ENCODE data around the gene CCDC51. TPM values are rescaled to one million over a fixed set of nuclear protein-coding genes. Genes with fewer than 3 reads are reported as not detected.

Gene CCDC51
- total and polyA plus RNA-seq, 9 of the 15 experiments (the other 6 are each of a cell fraction or from before 2014, with no cell fraction given): 6.5 to 18.6 (median 15.7) TPM

GRCh38 chr3:48425281-48425812 lies 14.6 kb downstream of the CCDC51 start (continued):
- TF ChIP-seq, protein P1, sequence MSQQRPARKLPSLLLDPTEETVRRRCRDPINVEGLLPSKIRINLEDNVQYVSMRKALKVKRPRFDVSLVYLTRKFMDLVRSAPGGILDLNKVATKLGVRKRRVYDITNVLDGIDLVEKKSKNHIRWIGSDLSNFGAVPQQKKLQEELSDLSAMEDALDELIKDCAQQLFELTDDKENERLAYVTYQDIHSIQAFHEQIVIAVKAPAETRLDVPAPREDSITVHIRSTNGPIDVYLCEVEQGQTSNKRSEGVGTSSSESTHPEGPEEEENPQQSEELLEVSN (IDR thresholded peaks at IDR 0.05; ENCODE audit: borderline replicate concordance in 1 of 2, extremely low read depth in 1 of 2, insufficient read depth in 1 of 2, insufficient read length in 1 of 2, low read depth in 1 of 2, low read length in 1 of 2, poor library complexity in 1 of 2, severe bottlenecking in 1 of 2): peak; percentile 67 to 88
- TF ChIP-seq L3MBTL2 (IDR thresholded peaks at IDR 0.05): peak; percentile 52
- peak; percentile 47; the same call in 1 of the 2 replicates for TF ChIP-seq MAX (CRISPR knock-in tag; IDR thresholded peaks at IDR 0.05)

DNA sequence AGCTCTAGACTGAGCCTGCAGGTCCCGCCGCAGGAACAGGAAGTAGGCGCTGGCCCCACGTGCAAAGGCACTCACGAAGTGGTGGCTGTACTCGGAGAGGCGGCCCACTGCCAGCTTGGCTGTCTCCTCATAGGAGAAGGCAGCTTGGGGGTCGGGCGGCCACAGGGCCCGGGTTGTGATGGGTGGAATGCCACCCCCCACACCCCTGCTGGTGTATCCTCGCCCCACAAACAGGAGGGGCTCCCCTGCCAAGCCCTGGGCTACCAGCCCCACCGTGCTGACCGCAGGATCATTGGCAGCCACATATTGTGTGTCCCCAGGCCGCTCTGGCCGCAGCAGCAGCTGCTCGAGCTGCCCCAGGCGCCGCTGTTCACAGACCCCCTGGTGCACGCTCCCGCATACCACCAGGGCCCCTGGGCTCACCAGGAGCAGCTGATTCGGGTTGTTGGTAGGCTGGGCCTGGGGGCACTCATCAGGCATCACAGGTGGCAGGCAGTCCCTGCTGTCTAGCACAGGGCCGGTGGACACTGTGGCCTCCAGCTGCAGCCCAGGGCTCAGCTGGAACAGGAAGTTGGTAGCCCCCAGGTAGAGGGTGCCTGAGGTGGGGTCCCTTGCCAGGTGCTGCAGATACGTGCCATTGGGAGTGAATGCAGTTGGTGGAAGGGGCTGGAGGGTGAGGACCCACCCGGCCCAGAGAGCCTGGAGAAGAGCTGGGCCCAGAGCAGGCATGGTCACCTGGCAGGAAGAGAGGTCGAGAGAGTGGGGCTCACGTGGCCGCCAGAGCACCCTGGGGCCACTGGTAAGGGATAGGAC lies 15.8 kb downstream of the CCDC51 start:
- DNase-seq (ENCODE audit: extremely low read depth in 1 of 4, low spot score in 3 of 4) (no peak), FAIRE-seq (no peak), ATAC-seq (no peak)
- ChIA-PET CTCF (ENCODE audit: low intra/inter-chr PET ratio) (no interaction called here), POLR2A (interaction anchor here (0.9 to 1.4 kb wide), 2 partner anchors 12 to 22 kb away, joined by 3 to 4 read pairs; partner anchors contain the start of gene ATRIP)
- no peak overlapping the region for H3K4me3 ChIP-seq
- no peak overlapping the region for H3K4me2 ChIP-seq (ENCODE audit: insufficient read depth, low read length)
- no peak overlapping the region for H3K27ac ChIP-seq (ENCODE audit: extremely low read depth, low read depth, low read length)
- in situ Hi-C loops (cut with MboI) (no loop called here), intact Hi-C loops (cut with micrococcal nuclease) (no loop called here)
- no peaks in the 10 kb centered on the region for H3K9me1 ChIP-seq (ENCODE audit: control insufficient read depth, insufficient read depth, low read length)
- no TSS peak for BruUV-seq (replicated peaks)
- H3K79me2 ChIP-seq (ENCODE audit: control insufficient read depth, insufficient read depth, low read length): no peaks in the 10 kb centered on the region; the same call in 2 of the 3 replicates
- no peaks in the 10 kb centered on the region for H4K20me1 ChIP-seq (replicated peaks; ENCODE audit: control insufficient read depth, insufficient read depth, low read length)
- H2AFZ ChIP-seq (ENCODE audit: low read depth, low read length): no peak overlapping the region
- H3K27me3 ChIP-seq (ENCODE audit: control insufficient read depth in 2 of 2, insufficient read depth in 2 of 2, low read length in 2 of 2): no peaks in the 10 kb centered on the region
- H3K4me1 ChIP-seq (replicated peaks in 1 of 2; ENCODE audit: control insufficient read depth in 2 of 2, insufficient read depth in 2 of 2, low read length in 2 of 2): peaks cover 0 to 34% of the 10 kb centered on the region in 2 experiments; a peak in 2 of 5 replicates
- WGBS (ENCODE audit: insufficient coverage, low coverage, missing lambda C conversion rate): 78% methylated on average over 13 of the region's 27 CpGs
- H3K36me3 ChIP-seq (ENCODE audit: control insufficient read depth, insufficient read depth, low read length): no peaks in the 10 kb centered on the region
- H3K9me3 ChIP-seq (replicated peaks; ENCODE audit: control insufficient read depth, insufficient read depth, low read depth, low read length): no peaks in the 10 kb centered on the region
- H3K9ac ChIP-seq (ENCODE audit: insufficient read depth in 1 of 2, low read depth in 2 of 2, low read length in 2 of 2): no peak overlapping the region
- no peak for TF ChIP-seq BCL6 (CRISPR knock-in tag; IDR thresholded peaks at IDR 0.05)
- no peak for TF ChIP-seq RBM15 (IDR thresholded peaks at IDR 0.05; ENCODE audit: insufficient read depth, low read length)
- TF ChIP-seq ZBTB33 (CRISPR knock-in tag; IDR thresholded peaks at IDR 0.05): no peak
- TF ChIP-seq ZNF253 (CRISPR knock-in tag; conservative IDR thresholded peaks at IDR 0.05): no peak
- no peak for TF ChIP-seq SRF (CRISPR knock-in tag; IDR thresholded peaks at IDR 0.05)
- TF ChIP-seq SETDB1 (IDR thresholded peaks at IDR 0.05; ENCODE audit: low read length): no peak
- TF ChIP-seq BRD9 (IDR thresholded peaks at IDR 0.05; ENCODE audit: low read depth, partially characterized antibody): no peak
- TF ChIP-seq ZNF143 (CRISPR knock-in tag; IDR thresholded peaks at IDR 0.05): no peak
- TF ChIP-seq CXXC5 (CRISPR knock-in tag; IDR thresholded peaks at IDR 0.05): no peak
- no peak for TF ChIP-seq ZNF707 (CRISPR knock-in tag; conservative IDR thresholded peaks at IDR 0.05)
- no peak for TF ChIP-seq CHD4 (IDR thresholded peaks at IDR 0.05; ENCODE audit: insufficient read depth, insufficient replicate concordance, low read depth, low read length, poor library complexity, severe bottlenecking)
- no peak for TF ChIP-seq SP1 (CRISPR knock-in tag; IDR thresholded peaks at IDR 0.05)
- TF ChIP-seq CREB1 (IDR thresholded peaks at IDR 0.05): no peak
- TF ChIP-seq CREB1 (CRISPR knock-in tag; IDR thresholded peaks at IDR 0.05): no peak

Measured in K562 (cell line).